KMS-11 (cell line): Measurements from ENCODE around the gene KCTD3.

ENCODE experiments used
- H2AFZ ChIP-seq: fragments of 200-600 bp; sonication (generic); 2 replicates; pipeline ENCODE4 v1.6.1; 2016; ENCODE audit warnings: antibody characterized with exemption, mixed run types, low read depth
- H3K27ac ChIP-seq: fragments of 200-600 bp; sonication (generic); 2 replicates; pipeline ENCODE4 v1.6.1; 2016; ENCODE audit warnings: mild to moderate bottlenecking, mixed run types
- H3K27me3 ChIP-seq: fragments of 200-600 bp; sonication (generic); 2 replicates; pipeline ENCODE4 v1.6.1; 2017; ENCODE audit warnings: mild to moderate bottlenecking, low read depth, mixed run types, moderate library complexity; ENCODE audit not compliant: insufficient read depth
- H3K36me3 ChIP-seq: fragments of 200-600 bp; sonication (generic); 2 replicates; pipeline ENCODE4 v1.6.1; 2017; ENCODE audit warnings: mild to moderate bottlenecking, mixed run types; ENCODE audit not compliant: insufficient read depth
- H3K4me1 ChIP-seq: fragments of 200-600 bp; sonication (generic); 2 replicates; pipeline ENCODE4 v1.6.1; 2016; ENCODE audit warnings: mild to moderate bottlenecking, low read depth, mixed run types; ENCODE audit not compliant: poor library complexity, severe bottlenecking
- H3K4me2 ChIP-seq: fragments of 200-600 bp; sonication (generic); 2 replicates; pipeline ENCODE4 v1.7.0; 2016; ENCODE audit warnings: mild to moderate bottlenecking, mixed run types
- H3K4me3 ChIP-seq: fragments of 200-600 bp; sonication (generic); IDR thresholded peaks from 2 replicates; pipeline ENCODE4 v1.6.1; 2017; ENCODE audit warnings: low read depth, low read length, mixed read lengths; ENCODE audit not compliant: insufficient read depth
- H3K79me2 ChIP-seq: fragments of 200-600 bp; sonication (generic); 2 replicates; pipeline ENCODE4 v1.6.1; 2016; ENCODE audit warnings: low read depth, mixed run types; ENCODE audit not compliant: insufficient read depth
- H3K9ac ChIP-seq: fragments of 200-600 bp; sonication (generic); 2 replicates; pipeline ENCODE4 v1.6.1; 2016; ENCODE audit warnings: mild to moderate bottlenecking, mixed run types
- H4K20me1 ChIP-seq: fragments of 200-600 bp; sonication (generic); 2 replicates; pipeline ENCODE4 v1.6.1; 2016; ENCODE audit warnings: mild to moderate bottlenecking, mixed run types; ENCODE audit not compliant: insufficient read depth
- TF ChIP-seq, protein P1 (sequence below): fragments of 200-600 bp; sonication (generic); conservative IDR thresholded peaks from 2 replicates; pipeline ENCODE4 v1.6.1; 2017; ENCODE audit warnings: low read depth, mild to moderate bottlenecking, antibody characterized with exemption, low read length, moderate library complexity, mixed read lengths

The KCTD3 gene

DNA sequence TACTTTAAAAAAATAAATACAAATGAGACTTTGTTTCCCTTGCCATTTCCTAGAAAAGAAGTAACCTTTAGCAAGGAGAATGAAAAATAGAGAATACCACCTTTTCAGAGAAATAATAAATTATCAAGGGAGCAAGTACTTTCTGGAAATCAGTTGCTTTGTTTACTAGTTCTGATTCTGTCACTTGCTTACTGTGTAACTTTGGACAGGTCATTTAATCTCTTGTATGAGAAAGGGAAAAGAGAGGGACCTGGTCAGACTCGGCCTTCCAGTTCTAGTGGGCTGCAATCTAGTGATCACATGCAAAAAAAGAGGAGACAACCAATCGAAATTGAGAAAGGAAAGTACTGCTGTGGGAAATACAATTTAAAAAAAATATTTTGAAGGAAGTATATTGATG is 34.2 kb downstream of the KCTD3 start:
- H2AFZ ChIP-seq = no peak overlapping the region
- no peak overlapping the region for H3K4me2 ChIP-seq
- no peak overlapping the region for H3K9ac ChIP-seq
- no peak overlapping the region for H3K27ac ChIP-seq
- H3K36me3 ChIP-seq = peaks cover 6% of the 10 kb centered on the region; the same call in 1 of the 2 replicates
- H4K20me1 ChIP-seq = no peaks in the 10 kb centered on the region
- H3K27me3 ChIP-seq = no peaks in the 10 kb centered on the region
- peaks cover 14% of the 10 kb centered on the region for H3K4me1 ChIP-seq
- H3K4me3 ChIP-seq = no peak overlapping the region
- TF ChIP-seq, protein P1, sequence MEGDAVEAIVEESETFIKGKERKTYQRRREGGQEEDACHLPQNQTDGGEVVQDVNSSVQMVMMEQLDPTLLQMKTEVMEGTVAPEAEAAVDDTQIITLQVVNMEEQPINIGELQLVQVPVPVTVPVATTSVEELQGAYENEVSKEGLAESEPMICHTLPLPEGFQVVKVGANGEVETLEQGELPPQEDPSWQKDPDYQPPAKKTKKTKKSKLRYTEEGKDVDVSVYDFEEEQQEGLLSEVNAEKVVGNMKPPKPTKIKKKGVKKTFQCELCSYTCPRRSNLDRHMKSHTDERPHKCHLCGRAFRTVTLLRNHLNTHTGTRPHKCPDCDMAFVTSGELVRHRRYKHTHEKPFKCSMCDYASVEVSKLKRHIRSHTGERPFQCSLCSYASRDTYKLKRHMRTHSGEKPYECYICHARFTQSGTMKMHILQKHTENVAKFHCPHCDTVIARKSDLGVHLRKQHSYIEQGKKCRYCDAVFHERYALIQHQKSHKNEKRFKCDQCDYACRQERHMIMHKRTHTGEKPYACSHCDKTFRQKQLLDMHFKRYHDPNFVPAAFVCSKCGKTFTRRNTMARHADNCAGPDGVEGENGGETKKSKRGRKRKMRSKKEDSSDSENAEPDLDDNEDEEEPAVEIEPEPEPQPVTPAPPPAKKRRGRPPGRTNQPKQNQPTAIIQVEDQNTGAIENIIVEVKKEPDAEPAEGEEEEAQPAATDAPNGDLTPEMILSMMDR = no peak
- no peaks in the 10 kb centered on the region for H3K79me2 ChIP-seq

DNA sequence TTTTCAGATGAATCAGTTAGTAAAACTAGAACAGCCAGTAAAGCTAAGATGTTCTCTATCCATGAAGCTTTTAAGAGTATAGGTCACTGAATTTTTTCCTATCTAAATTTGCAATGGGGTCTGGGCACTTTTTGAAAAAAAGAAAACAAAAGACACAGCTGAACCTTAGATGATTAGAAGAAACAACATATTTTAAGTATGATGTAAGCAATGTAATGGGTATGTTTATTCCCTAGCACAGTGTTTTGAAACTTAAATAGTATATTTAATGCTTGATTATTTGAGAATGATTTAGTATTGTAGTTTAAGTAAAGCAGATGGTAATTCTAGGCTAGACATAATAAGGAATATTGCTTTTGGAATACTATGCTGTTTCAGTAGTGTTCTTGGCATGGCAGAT is 36.2 kb downstream of the KCTD3 start:
- H3K79me2 ChIP-seq = no peaks in the 10 kb centered on the region
- TF ChIP-seq, protein P1 = no peak
- no peaks in the 10 kb centered on the region for H3K27me3 ChIP-seq
- peaks cover 10% of the 10 kb centered on the region; the same call in 1 of the 2 replicates for H3K36me3 ChIP-seq
- H3K4me3 ChIP-seq = no peak overlapping the region
- peaks cover 21% of the 10 kb centered on the region for H3K4me1 ChIP-seq
- no peak overlapping the region for H3K27ac ChIP-seq
- H3K4me2 ChIP-seq = no peak overlapping the region
- no peaks in the 10 kb centered on the region for H4K20me1 ChIP-seq
- no peak overlapping the region for H3K9ac ChIP-seq
- H2AFZ ChIP-seq = no peak overlapping the region

DNA sequence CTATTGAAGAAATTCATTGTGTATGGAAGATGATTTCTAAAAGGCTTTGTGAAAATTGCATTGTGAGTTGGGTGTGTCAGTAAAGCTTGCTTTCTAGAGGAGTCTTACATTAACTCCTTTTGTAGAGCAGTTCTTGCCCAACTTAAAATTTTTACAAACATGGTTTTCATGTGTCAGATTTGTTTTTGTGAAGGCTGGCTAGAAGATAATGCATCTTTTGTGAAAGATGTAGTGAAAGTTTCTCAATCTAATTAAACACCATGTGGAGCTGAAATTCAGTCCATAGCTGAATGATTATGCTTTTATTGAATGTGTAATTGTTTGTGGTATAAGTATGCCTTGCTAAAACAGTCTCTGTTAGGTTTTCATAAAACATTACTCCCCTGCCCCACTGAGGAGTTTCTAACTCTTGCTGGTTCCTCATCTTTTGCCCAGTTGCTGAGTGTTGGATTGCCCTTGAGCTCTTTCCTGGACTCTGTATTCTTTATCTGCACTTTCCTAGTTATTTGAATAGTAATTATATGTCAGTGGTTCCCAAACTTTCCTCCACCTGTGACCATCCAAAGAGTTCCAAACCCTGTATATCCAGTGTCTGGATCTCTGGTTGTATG is 38.0 kb downstream of the KCTD3 start:
- Histone ChIP-seq H3K4me2 (no peak overlapping the region), H3K36me3 (peaks cover 10% of the 10 kb centered on the region; the same call in 1 of the 2 replicates), H3K79me2 (no peaks in the 10 kb centered on the region), H3K9ac (no peak overlapping the region), H4K20me1 (no peaks in the 10 kb centered on the region), H3K4me1 (peaks cover 27% of the 10 kb centered on the region), H3K4me3 (no peak overlapping the region), H3K27ac (no peak overlapping the region), H3K27me3 (no peaks in the 10 kb centered on the region), H2AFZ (no peak overlapping the region)
- TF ChIP-seq, protein P1 = no peak

DNA sequence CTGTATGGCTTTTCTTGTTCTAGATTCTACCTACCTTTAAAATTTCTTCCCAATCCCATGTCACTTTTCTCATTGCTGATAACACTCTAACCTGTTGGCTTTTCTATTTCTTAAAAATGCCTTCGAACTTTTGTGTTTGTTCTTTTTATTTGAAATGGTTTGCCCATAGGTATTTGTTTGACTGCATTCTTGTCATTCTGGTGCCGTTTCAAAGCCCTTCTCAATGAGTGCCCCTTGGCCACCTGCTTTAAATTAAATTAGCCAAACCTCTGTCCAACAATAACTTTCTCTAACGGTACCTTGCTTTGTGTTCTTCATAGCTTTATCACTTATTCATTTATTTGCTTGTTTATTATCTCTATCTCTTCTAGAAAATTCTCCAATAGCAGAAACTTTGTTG is 38.9 kb downstream of the KCTD3 start:
- peaks cover 10% of the 10 kb centered on the region; the same call in 1 of the 2 replicates for H3K36me3 ChIP-seq
- H4K20me1 ChIP-seq = no peaks in the 10 kb centered on the region
- peaks cover 27% of the 10 kb centered on the region for H3K4me1 ChIP-seq
- no peak overlapping the region for H3K9ac ChIP-seq
- H3K27me3 ChIP-seq = no peaks in the 10 kb centered on the region
- no peak overlapping the region for H2AFZ ChIP-seq
- H3K27ac ChIP-seq = no peak overlapping the region
- TF ChIP-seq, protein P1 = no peak
- H3K79me2 ChIP-seq = no peaks in the 10 kb centered on the region
- H3K4me2 ChIP-seq = no peak overlapping the region
- no peak overlapping the region for H3K4me3 ChIP-seq
